GM19438 (cell line): Measurements from ENCODE around the gene CCDC50.

Experiments
- ATAC-seq: cut with Tn5 transposase; IDR thresholded peaks from one replicate; pipeline ENCODE4 v1.9.1; 2021; ENCODE audit warnings: low read depth; ENCODE audit not compliant: unreplicated experiment

CCDC50 gene

DNA sequence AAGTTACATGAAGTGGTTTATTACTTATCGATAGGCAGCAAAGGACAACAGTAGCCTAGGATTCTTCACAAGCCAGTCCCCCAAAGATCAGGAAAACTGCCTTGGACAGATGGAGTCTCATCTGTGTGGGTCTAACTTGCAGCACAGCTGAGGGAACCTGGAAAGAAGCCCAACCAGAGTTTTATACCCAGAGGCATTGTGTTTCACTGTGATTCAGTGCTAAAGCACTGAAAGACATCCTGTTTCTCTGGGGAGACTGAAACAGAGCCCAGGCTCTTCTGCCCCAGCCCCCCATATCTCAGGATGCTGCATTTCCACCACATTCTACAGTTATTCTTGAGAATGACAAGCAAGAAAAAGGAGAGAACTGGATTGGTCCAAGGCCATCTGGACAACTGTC lies 83.6 kb downstream of the CCDC50 start:
- ATAC-seq = no peak

DNA sequence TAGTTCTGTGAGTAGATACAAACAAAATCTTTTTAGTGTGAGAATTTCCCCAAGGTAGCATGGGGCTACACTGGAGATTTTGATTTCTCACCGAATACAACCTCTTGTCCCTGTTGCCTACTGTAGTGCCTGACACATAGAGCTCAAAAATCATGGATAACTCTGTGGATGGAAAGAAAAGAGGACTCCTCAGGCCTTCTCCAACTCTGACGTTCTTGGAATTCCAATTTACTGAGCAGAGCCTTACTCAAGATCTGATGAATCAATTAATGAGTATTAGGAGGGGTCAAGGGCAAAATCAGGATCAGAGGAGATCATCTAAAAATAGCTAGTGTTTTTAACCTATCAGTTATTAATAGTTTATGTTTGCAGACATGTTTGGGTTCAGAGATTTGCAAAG lies 85.1 kb downstream of the CCDC50 start:
- ATAC-seq = no peak

DNA sequence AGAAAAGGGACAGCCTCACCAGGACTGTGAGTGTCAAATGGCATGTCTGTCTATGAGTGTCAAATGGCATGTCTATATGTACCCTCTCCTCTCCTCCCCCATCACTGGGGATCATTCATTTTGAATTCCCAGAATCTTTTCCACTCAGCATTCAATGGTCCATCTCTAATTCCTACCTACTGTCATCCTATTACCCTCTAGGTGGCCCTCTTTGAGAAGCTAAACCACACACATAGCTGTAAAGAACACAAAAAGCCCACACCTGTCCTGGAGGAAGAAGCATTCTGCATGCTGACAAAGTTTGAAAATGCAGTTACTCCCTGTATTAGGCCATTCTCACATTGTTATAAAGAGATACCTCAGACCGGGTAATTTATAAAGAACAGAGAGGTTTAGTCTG lies 85.5 kb downstream of the CCDC50 start:
- ATAC-seq = no peak

GRCh38 chr3:191415566-191415965 lies 86.4 kb downstream of the CCDC50 start:
- no peak for ATAC-seq

GRCh38 chr3:191417457-191417729 lies 88.2 kb downstream of the CCDC50 start:
- no peak for ATAC-seq

DNA sequence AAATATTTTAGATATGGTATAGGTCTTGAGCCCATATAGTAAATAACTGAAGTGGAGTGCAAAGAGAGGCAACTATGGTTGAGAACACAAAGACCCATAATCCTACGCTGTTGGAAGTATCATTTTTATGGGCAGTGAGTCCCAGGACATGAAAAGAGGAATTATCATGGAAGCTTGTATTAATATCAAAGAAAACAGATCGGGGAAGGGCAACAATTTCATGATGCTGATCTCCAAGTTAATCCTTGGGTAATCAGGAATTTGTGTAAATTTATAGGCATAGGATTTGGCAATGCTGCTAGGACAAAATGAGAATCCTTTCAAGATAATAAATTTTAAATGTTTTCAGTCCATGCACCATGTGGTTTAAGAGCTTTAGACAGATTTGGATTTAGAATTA lies 91.6 kb downstream of the CCDC50 start:
- ATAC-seq = no peak

DNA sequence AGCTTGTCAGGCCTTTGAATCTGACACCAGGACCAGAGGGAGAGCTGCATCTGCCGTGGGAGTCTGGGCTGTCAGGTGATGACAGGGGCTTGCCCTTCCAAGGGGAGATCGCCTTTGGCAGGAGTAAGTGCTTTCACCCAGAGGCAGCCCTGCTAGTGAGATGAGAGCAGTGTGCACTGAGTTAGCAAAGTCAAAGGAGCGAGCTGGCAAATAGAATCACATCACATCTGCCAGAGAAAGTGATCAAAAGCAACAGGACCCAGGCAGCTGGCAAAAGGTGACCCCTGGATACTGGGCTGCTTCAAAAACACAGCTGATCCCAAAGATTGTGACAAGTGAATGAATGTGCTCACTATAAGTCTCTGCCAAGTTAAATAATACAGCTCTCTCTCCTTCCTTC lies 95.7 kb downstream of the CCDC50 start:
- no peak for ATAC-seq

GRCh38 chr3:191425322-191425734 lies 96.1 kb downstream of the CCDC50 start:
- ATAC-seq = no peak

DNA sequence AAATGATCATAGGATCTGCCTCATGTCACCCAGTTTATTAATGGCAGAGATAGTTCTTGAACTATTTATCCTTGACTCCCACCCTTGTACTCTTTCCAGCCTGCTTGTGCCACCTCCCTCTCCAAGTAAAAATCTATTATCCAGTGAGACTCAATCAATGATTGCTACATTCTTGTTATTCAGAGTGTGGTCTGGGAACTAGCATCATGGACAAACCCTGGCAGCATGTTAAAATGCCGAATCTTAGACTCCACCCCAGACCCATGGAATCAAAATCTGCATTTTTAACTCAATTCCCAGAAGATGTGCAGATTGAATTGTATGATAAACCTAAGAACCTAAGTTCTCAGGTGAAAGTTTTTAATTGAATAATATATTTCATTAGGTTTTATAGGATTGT lies 97.1 kb downstream of the CCDC50 start:
- no peak for ATAC-seq

GRCh38 chr3:191428177-191428576 lies 99.0 kb downstream of the CCDC50 start:
- ATAC-seq = no peak

DNA sequence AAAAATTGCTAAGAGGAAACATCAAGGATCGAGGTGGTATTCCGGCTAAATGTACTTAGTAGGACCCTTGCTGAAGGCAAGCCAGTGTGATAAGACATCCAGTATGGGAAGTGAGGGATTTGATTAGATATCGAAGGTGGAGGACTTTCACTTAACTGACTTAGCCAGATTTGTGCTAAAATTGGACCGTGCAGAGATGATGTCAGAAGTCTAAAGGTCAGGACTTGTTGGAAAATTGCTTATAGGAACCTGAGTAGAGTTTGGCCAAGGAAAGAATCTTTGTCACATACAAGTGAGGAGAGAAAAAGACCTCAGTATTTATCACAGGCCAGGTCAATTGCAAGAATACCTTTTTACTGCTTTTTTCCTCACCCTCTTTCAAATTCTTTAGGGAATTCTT lies 100.9 kb downstream of the CCDC50 start:
- ATAC-seq = no peak

DNA sequence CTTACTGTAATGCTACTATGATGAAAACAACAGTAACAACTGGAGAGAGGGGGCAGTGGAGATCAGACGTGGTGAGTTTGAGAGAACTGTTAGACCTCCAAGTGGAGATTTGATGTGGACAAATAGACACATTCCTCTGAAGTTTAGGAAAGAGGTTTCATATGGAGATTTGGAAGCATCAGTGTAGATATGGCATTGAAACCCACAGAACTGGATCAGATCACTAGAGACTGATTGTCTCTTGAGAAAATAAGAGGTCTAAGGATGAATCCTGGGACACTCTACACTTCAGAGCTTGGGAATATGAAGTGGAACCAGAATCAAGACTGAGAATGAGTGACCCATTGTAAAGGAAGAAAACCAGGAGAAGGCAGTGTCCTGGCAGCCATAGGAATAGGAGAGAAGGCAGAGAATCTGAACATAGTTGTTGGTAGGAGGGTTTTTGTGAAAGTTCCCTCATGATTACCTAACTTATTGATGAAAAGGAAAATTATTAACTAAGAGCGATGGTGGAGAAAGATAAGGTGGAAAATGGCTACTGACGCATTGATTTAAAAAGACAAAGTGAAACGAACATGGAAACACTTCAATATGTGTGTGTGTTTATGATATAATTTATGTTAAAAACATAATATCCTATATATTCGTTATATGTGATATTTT lies 102.1 kb downstream of the CCDC50 start:
- no peak for ATAC-seq

DNA sequence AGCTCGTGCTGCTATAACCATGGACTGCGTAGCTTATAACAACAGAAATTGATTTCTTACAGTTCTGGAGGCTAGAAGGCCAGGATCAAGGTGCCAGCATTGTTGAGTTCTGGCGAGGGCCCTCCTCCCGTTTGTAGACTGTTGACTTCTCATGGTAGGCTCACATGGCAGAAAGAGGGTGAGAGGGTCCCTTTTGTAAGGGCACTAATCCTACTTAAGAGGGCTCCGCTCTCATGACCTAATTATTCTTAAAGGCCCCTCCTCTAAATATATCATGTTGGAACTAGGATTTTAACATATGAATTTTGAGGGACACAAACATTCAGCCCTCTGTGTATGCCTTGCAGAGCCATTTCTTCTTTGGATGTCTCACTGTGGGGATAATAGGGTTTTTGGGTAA lies 103.0 kb downstream of the CCDC50 start:
- ATAC-seq = no peak

DNA sequence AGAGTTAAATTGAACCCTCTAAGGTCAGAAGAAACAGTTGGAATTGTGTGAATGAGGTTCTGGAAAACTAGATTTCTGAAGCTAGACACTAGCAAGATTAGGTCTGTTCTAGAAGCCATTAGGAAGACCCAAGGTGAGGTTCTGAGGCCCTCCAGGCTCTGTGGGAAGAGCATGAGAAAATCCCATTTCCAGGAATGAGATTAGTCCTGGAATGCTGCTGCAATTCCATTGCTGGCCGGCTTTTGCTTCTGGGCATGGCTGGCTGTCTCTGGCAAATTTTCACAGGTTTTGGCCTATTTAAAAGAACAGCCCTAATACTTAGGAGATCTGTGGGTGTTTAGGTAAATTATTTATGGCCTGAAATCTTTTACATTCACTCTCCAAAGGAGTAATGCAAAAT lies 104.8 kb downstream of the CCDC50 start:
- ATAC-seq = no peak

DNA sequence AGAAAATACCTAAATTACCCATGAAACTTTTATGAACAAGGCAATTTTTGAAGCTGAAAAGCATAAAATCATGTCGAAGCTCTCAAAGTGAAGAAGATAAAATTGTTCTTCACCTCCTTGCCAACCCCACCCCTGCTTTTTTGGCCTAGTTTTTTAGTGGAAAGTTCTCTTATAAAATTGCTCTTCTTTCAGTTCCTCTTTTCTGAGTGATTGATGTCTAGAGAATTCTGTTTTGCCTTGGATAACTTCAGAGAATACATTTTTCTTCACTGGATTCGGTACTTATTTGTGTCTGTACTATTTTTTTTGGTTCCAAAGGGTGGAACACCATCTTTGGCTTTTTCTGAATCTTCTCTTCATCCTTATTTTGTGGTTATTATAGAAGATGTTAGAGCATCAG lies 106.8 kb downstream of the CCDC50 start:
- ATAC-seq = no peak

GRCh38 chr3:191438150-191438814 lies 109.1 kb downstream of the CCDC50 start:
- ATAC-seq = no peak

DNA sequence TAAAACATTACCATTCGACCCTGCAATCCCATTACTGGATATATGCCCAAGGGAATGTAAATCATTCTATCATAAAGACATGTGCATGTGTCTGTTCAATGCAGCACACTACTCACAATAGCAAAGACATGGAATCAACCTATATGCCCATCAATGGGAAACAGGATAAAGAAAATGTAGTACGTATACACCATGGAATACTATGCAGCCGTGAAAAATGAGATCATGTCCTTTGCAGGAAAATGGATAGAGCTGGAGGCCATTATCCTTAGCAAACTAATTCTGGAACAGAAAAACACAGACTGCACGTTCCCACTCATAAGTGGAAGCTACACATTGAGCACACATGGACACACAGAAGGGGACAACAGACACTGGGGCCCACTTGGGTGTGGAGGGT lies 111.3 kb downstream of the CCDC50 start:
- ATAC-seq = no peak

- ATAC-seq = no peak
These were observed 112.5 kb downstream of the CCDC50 start for GRCh38 chr3:191441687-191442086.

- ATAC-seq = no peak
These were observed 115.4 kb downstream of the CCDC50 start for GRCh38 chr3:191444569-191444968.
